Superior temporal gyrus (tissue), 1 donor: ENCODE measurements around the gene ERP44.
"Not testable (repeated sequence)": the region's sequence is repeated elsewhere in the genome, so short reads cannot be mapped to it uniquely, and the experiment has no call there.

Experiments used
- DNase-seq: peaks from one replicate; pipeline ENCODE4 v3.0.0-alpha.2; 2016; ENCODE audit errors: extremely low spot score

The ERP44 gene

DNA sequence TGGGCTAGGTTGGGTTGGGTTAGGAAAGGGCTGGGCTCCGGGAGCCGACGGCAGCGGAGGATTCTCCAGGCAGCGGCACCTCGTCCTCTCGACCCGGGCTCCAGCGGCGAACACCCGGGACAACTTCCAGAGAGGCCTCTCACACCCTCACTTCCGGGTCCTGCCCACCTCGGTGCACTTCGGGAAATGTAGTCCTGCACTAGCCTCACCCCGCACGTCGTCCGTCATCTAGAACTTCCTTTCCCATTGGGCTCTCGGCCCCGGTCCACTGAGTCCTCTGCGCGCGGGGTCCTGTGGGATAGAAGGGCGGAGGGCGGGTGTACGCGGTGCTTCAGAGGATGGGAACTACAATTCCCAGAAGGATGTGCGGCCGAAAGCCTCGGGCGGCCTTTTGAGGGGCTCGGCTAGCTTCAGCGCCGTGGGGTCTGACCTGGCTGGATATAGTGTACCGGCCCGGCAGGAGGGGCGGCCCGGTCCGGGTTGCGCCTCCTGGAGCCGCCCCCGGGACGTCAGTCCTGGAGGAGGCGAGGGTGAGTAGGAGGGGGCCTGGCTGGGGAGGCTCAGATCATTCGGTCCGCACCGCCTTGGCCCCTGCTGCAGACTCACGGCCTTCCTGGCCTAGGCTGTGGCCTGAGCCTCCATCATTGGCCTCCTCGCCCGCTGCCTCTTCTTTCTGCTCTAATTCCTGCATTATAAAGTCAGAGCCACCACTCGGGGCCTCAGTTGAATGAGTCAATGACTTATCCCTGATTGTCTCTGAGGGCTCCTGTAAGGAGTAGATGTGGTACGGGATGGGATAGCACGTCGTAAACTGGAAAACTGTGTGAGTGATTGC, at the start of gene ERP44, which contains the start of gene INVS:
TSS of gene ERP44 (minus strand) at position 114 of the 835 bp plus-strand sequence. CDS start 160 bp downstream, outside the sequence.
TSS of gene INVS (plus strand) at position 357 of the 835 bp plus-strand sequence. CDS start 5,279 bp downstream, outside the sequence.
- DNase-seq: peak; percentile 100

GRCh38 chr9:100145976-100146375, 47.2 kb upstream of the ERP44 start:
- DNase-seq: not testable (repeated sequence)

GRCh38 chr9:100145167-100145934, 46.6 kb upstream of the ERP44 start:
- DNase-seq: not testable (repeated sequence)

GRCh38 chr9:100141862-100142261, 43.1 kb upstream of the ERP44 start:
- DNase-seq: not testable (repeated sequence)

DNA sequence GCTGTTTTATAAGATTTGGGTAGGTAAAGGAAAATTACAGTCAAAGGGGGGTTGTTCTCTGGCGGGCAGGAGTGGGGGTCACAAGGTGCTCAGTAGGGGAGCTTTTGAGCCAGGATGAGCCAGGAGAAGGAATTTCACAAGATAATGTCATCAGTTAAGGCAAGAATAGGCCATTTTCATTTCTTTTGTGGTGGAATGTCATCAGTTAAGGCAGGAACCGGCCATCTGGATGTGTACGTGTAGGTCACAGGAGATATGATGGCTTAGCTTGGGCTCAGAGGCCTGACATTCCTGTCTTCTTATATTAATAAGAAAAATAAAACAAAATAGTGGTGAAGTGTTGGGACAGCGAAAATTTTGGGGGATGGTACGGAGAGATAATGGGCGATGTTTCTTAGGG, 41.5 kb upstream of the ERP44 start:
- DNase-seq: not testable (repeated sequence)

DNA sequence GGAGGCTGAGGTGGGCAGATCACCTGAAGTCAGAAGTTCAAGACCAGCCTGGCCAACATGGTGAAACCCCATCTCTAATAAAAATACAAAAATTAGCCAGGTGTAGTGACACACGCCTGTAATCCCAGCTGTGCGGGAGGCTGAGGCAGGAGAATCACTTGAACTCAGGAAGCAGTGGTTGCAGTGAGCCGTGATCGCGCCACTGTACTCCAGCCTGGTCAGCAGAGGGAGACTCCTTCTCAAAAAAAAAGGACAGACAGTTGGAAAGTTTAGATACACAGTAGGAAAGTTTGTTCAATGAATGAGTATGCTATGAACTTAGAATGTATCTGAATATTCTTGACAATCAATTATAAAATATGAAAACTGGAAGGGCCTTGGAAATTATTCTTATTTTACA, 38.0 kb upstream of the ERP44 start:
- DNase-seq: not testable (repeated sequence)

DNA sequence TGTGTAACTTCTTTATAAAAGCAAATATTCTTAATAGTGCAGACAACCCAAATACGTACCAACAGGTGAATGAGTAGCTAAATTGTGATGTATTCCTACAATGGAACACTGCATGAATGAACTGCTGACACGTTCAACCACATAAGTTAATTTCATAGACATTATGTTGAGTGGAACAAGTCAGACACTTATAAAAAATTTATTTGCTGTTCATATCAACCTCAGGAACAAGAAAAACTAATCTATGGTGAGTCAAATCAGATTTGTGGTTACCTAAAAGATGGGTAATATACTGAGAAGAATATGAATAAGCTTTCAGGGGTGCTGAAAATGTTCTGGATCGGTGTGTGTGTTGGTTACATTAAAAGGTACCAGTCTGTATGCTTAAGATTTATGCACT, 35.9 kb upstream of the ERP44 start:
- DNase-seq: no peak

DNA sequence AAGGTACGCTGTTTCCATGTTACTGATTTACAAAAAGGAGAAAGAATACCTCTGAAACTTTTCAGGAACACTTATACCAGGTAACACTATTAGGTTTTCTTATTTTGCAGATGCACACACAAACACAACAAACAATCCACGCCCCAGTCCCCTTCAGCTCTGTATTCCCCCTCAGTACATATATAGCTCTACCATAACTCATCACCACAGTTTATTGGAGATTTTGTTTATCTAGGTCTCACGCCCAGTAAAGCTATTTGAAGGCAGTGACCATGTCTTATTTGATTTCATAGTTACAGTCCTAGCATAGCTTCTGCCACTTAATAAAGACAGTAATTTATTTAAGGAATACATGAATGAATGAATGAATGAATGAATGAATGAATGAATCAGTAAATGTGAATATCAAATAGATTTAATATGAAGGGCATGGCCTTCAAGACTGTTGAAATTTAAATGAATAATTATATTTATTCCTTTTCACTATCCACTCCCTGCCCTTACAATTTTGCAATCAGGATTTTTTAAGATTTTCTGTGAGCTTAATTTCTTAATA, 33.2 kb upstream of the ERP44 start:
- no peak for DNase-seq

- no peak for DNase-seq
These were observed 32.4 kb upstream of the ERP44 start for GRCh38 chr9:100131216-100131615.

DNA sequence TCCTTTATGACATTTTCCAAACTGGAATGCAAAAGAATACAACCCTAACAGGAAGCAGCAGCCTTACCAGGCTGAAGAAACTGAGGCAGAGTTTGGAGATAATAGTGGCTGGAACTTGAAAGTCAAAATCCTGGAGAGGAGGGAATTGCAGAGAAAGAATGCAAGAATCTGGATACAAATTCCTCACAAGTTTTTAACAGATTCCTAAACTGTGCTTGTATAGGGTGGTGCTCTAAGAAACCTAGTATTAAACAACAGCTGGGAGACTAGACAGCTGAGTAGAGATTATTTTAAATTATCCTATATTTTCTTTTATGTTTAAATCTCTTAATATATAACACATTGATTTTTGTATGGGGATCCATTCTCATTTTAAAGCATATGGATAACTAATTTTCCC, 31.0 kb upstream of the ERP44 start:
- no peak for DNase-seq

DNA sequence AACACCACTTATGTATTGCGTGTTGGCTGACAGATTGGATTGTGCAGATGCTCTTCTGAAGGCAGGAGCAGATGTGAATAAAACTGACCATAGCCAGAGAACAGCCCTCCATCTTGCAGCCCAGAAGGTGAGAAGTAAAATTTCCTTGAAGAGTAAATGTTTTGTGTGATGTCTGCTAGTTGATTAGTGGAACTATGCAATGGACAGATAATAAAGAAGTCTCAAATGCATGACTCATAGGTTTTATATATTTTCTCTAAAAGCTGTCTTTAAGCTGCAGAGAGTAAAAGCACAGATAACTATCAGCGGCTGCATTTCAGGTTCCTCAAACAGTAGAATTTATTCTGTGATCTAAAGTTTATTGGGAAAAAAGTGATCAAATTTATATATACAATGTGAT, 27.6 kb upstream of the ERP44 start:
- no peak for DNase-seq

DNA sequence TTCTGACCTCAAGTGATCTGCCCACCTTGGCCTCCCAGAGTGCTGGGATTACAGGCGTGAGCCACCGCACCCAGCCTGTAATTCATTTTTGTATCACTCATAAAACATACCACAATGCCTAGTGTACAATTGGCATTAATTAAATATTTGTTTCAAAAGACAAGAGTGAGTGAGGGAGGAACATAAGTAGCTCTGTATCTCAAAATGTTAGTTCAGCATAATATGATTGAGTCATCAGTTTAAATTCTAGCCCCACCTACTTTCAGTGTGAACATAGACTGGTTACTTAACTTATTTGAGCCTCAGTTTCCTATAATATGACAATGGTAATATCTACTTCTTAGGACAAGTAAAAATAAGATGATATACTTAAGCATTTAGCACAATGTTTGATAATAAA, 27.1 kb upstream of the ERP44 start:
- DNase-seq: no peak

DNA sequence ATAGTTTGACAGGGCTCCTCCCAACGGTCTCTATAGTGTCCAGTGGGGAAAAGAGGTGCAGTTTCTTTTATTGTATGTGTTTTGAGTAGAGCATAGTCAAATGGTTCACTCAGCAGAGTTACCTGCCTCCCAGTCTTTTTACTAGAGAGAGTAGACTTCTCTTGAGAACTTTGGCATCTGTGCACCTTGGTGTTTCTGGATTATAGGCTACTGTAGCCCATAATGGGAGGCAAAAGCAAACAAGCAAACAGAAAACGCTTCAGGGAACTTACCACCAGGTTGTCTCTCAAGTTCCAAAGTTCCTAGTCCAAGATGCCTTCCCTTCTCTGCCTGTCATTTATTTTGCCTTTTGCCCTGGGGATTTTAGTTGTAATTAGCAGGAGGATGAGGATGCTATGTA, 26.4 kb upstream of the ERP44 start:
- DNase-seq: no peak

- DNase-seq: no peak
These were observed 21.5 kb upstream of the ERP44 start for GRCh38 chr9:100120286-100120685.

- DNase-seq: no peak
These were observed 18.5 kb upstream of the ERP44 start for GRCh38 chr9:100117316-100117715.

GRCh38 chr9:100112677-100113336, 14.0 kb upstream of the ERP44 start:
- no peak for DNase-seq

GRCh38 chr9:100111235-100111634, 12.4 kb upstream of the ERP44 start:
- DNase-seq: peak; percentile 89

GRCh38 chr9:100108559-100108958, 9.8 kb upstream of the ERP44 start:
- no peak for DNase-seq

GRCh38 chr9:100106616-100107015, 7.8 kb upstream of the ERP44 start:
- no peak for DNase-seq

- DNase-seq: no peak
These were observed 7.1 kb upstream of the ERP44 start for GRCh38 chr9:100105861-100106260.

GRCh38 chr9:100104314-100104713, 5.5 kb upstream of the ERP44 start:
- no peak for DNase-seq

DNA sequence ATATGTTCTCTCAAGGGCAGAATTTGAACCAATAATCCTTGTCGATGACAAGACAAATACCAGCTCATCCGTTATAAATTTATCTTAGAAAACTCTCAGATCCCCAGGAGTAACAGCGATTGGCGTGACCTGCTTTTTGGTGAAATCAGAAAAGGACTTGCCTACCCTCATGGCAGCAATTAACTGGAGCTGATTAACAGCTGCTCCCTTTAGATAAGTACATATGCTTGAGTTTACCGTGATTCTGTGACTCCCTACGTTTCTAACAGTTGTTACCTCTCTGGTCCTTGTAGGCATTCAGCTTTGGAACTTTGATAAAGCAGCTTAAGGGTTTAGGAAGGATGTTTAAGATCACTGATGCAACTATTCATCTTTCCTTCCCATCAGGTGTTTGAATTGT, 2.8 kb upstream of the ERP44 start:
- no peak for DNase-seq
